GM12801 (cell line): Measurements from ENCODE around the gene VEGFB.

Experiments
- CTCF ChIP-seq: IDR thresholded peaks from one replicate; pipeline ENCODE4 v1.5.1; 2011; ENCODE audit warnings: control low read depth; ENCODE audit not compliant: insufficient read length; ENCODE audit errors: extremely low read depth

The VEGFB gene

GRCh38 chr11:64241491-64242374 is 7.3 kb downstream of the VEGFB start:
- TF ChIP-seq CTCF: no peak

- no peak for TF ChIP-seq CTCF
Observed at GRCh38 chr11:64243236-64243854, 9.0 kb downstream of the VEGFB start.

- TF ChIP-seq CTCF: no peak
Observed at GRCh38 chr11:64244107-64244506, 9.7 kb downstream of the VEGFB start.

GRCh38 chr11:64244966-64245365 is 10.6 kb downstream of the VEGFB start:
- TF ChIP-seq CTCF: no peak

- TF ChIP-seq CTCF: no peak
Observed at GRCh38 chr11:64245401-64245796, 11.0 kb downstream of the VEGFB start.

GRCh38 chr11:64245797-64246620 is 11.6 kb downstream of the VEGFB start:
- no peak for TF ChIP-seq CTCF

- no peak for TF ChIP-seq CTCF
Observed at GRCh38 chr11:64246871-64247728, 12.7 kb downstream of the VEGFB start, which contains the start of gene PPP1R14B. Gene PPP1R14B, minus strand, starts transcription at chr11:64246943. Its CDS starts 270 bp downstream, at chr11:64246673.
